Psoas muscle (tissue), 8 donors: ENCODE data around the gene MUC5B. TPM values are rescaled to one million over a fixed set of nuclear protein-coding genes. Genes with fewer than 3 reads are reported as not detected.

Experiments used
- ATAC-seq, 4 donors: fragments of 200-7000 bp; cut with Tn5 transposase; one replicate each; pipeline ENCODE4 v1.9.1; 2020; ENCODE audit warnings: moderate library complexity in 3 of 4, mild to moderate bottlenecking in 2 of 4
- DNase-seq, 2 donors: peaks; one replicate each; pipeline ENCODE4 v3.0.0-alpha.2; 2020
- H3K27ac ChIP-seq: fragments of 200-600 bp; one replicate; pipeline ENCODE4 v1.8.0; 2022
- H3K27me3 ChIP-seq, 3 donors: fragments of 200-600 bp in 1 of 3; one replicate each; pipeline versions ENCODE4 v1.6.1 to v1.8.0; 2013 to 2022; ENCODE audit warnings: low read length in 2 of 3, mild to moderate bottlenecking in 2 of 3, moderate library complexity in 1 of 3; ENCODE audit not compliant: insufficient read depth in 3 of 3
- H3K36me3 ChIP-seq, 2 donors: fragments of 200-600 bp in 1 of 2; one replicate each; pipeline versions ENCODE4 v1.6.1 to v1.8.0; 2013 to 2022; ENCODE audit warnings: low read depth in 1 of 2, mild to moderate bottlenecking in 1 of 2, moderate library complexity in 1 of 2; ENCODE audit not compliant: insufficient read depth in 1 of 2
- H3K4me1 ChIP-seq: fragments of 200-600 bp; one replicate; pipeline ENCODE4 v1.8.0; 2022
- H3K4me3 ChIP-seq: fragments of 200-600 bp; one replicate; pipeline ENCODE4 v1.8.0; 2022; ENCODE audit warnings: mild to moderate bottlenecking
- H3K9me3 ChIP-seq: fragments of 200-600 bp; one replicate; pipeline ENCODE4 v1.8.0; 2022
- WGBS, 3 donors: extraction: QIAGEN DNeasy Blood & Tissue Kit; methylation state at CpG; one replicate each; pipeline versions ENCODE4 v1.1.6 to v1.1.7; 2013; 5-methylcytosine and 5-hydroxymethylcytosine counted together
- intact Hi-C, 2 donors: fragments of 100-400 bp; cut with DNase I; formaldehyde crosslinking; loops; one replicate each; pipeline versions ENCODE4 v1.11.0 to v1.14.2; 2022
- polyA plus RNA-seq, 3 donors: library from polyadenylated mRNA; stranded (reverse); fragments of 200-250 nt; gene quantifications; one replicate each; pipeline ENCODE4 v1.2.3, GENCODE V29; 2013
- total RNA-seq, 4 donors: library from RNA; stranded (reverse); fragmentation: NEBNext Ultra II Directional in 2 of 4; extraction: Animal tissue kit (Norgen Biotek cat#: 25700) in 2 of 4; gene quantifications; one replicate each; pipeline versions ENCODE4 v1.2.1 to v1.2.4, GENCODE V29; 2021 to 2023
- TF ChIP-seq, protein P1 (sequence below): fragments of 200-600 bp; IDR thresholded peaks from one replicate; pipeline ENCODE4 v1.8.0; 2022; ENCODE audit warnings: antibody characterized with exemption
- donor health status: healthy with polysubstance abuse.
- donor health status: DM: no; HTN: no; CAD: no; lungs with moderate emphysema.
- donor health status: Bipolar disorder and iron deficiency.
- donor health status: healthy.
- donor health status: DM: yes; HTN: yes; CAD: no.
- donor health status: DM: no; HTN: no; CAD: no.
- donor health status: DM: no; HTN: no; CAD: no.
- donor health status: DM: yes; HTN: yes; CAD: no.

The MUC5B gene
- total and polyA plus RNA-seq, 7 donors: under 0.01 to 0.41 (median 0.11) TPM; not detected in 3

DNA sequence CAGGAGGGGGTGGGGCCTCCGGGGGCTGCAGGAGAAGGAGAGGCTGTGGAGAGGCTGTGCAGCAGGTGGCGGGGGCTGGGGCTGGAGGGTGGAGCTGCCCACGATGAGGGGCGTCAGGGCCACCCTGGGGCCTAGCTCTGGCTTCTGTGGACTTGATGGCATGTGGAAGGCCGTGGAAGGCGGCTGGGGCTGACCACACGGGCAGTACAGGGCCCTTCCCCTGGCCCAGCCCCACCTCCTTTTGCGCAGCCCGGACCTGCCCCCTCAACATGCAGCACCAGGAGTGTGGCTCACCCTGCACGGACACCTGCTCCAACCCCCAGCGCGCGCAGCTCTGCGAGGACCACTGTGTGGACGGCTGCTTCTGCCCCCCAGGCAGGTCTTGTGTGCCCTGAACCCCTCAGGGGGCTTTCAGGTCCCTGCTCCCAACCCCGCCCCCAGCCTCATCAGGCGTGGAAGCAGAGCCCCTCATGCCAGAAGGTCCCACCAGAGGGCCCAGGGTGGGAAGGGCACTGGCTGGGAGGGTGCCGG lies 6.1 kb downstream of the MUC5B start:
- intact Hi-C loops: no loop called here
- H3K4me3 ChIP-seq: no peak overlapping the region
- TF ChIP-seq, protein P1, sequence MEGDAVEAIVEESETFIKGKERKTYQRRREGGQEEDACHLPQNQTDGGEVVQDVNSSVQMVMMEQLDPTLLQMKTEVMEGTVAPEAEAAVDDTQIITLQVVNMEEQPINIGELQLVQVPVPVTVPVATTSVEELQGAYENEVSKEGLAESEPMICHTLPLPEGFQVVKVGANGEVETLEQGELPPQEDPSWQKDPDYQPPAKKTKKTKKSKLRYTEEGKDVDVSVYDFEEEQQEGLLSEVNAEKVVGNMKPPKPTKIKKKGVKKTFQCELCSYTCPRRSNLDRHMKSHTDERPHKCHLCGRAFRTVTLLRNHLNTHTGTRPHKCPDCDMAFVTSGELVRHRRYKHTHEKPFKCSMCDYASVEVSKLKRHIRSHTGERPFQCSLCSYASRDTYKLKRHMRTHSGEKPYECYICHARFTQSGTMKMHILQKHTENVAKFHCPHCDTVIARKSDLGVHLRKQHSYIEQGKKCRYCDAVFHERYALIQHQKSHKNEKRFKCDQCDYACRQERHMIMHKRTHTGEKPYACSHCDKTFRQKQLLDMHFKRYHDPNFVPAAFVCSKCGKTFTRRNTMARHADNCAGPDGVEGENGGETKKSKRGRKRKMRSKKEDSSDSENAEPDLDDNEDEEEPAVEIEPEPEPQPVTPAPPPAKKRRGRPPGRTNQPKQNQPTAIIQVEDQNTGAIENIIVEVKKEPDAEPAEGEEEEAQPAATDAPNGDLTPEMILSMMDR: no peak
- no peaks in the 10 kb centered on the region for H3K4me1 ChIP-seq
- no peaks in the 10 kb centered on the region for H3K36me3 ChIP-seq
- no peaks in the 10 kb centered on the region for H3K9me3 ChIP-seq
- WGBS, 3 donors: 64 to 68% (median 68%) methylated on average over 13 to 18 of the region's 18 CpGs
- H3K27me3 ChIP-seq: peaks cover 0 to 62% (median 6%) of the 10 kb centered on the region in 3 donors
- H3K27ac ChIP-seq: no peak overlapping the region
- no peak for ATAC-seq
- DNase-seq: peak in 1 of 2 donors; percentile 39

DNA sequence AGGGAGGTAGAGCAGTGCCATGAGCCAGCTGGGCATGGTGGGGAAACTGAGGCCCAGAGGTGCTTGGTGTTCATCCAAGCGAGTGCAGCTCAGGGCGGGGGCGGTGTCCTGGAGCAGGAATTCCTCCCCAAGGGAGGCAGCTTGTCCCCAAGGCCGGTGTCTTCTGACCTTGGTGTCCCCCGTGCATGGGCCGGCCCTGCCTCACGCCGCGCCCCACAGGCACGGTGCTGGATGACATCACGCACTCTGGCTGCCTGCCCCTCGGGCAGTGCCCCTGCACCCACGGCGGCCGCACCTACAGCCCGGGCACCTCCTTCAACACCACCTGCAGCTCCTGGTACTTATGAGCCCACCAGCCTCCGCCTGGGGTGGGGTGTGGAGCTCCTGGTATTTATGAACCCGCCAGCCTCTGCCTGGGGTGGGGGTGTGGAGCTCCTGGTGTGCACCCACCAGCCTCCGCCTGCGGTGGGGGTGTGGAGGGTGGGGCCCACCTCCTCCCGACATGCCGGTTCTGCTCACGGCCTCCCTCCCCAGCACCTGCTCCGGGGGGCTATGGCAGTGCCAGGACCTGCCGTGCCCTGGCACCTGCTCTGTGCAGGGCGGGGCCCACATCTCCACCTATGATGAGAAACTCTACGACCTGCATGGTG lies 6.7 kb downstream of the MUC5B start:
- DNase-seq (peak; percentile 7 to 23), ATAC-seq (no peak)
- intact Hi-C loops: no loop called here
- H3K4me3 ChIP-seq: no peak overlapping the region
- TF ChIP-seq, protein P1: no peak
- H3K27me3 ChIP-seq: peaks cover 0 to 57% (median 6%) of the 10 kb centered on the region in 3 donors
- 60 to 74% (median 71%) methylated on average over 26 to 27 of the region's 27 CpGs for WGBS, 3 donors
- H3K36me3 ChIP-seq: no peaks in the 10 kb centered on the region
- H3K9me3 ChIP-seq: no peaks in the 10 kb centered on the region
- no peak overlapping the region for H3K27ac ChIP-seq
- no peaks in the 10 kb centered on the region for H3K4me1 ChIP-seq

DNA sequence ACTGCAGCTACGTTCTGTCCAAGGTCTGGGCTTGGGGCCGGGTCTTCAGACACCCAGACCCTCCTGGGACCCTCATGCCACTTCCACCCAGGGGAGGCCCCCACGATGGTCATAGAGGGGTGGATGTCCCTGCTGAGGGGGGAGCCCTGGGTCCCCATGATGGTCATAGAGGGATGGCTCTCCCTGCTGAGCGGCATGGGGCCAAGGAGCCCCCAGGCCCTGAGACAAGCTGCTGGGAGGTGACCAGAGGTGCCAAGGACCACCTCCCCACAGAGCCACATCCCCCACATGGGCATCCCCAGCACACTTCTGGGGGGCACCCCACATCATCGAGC lies 7.2 kb downstream of the MUC5B start:
- peak; percentile 2 to 14 for DNase-seq
- peaks cover 0 to 52% (median 6%) of the 10 kb centered on the region in 3 donors for H3K27me3 ChIP-seq
- 76 to 84% (median 77%) methylated on average over 5 of the region's 5 CpGs for WGBS, 3 donors

DNA sequence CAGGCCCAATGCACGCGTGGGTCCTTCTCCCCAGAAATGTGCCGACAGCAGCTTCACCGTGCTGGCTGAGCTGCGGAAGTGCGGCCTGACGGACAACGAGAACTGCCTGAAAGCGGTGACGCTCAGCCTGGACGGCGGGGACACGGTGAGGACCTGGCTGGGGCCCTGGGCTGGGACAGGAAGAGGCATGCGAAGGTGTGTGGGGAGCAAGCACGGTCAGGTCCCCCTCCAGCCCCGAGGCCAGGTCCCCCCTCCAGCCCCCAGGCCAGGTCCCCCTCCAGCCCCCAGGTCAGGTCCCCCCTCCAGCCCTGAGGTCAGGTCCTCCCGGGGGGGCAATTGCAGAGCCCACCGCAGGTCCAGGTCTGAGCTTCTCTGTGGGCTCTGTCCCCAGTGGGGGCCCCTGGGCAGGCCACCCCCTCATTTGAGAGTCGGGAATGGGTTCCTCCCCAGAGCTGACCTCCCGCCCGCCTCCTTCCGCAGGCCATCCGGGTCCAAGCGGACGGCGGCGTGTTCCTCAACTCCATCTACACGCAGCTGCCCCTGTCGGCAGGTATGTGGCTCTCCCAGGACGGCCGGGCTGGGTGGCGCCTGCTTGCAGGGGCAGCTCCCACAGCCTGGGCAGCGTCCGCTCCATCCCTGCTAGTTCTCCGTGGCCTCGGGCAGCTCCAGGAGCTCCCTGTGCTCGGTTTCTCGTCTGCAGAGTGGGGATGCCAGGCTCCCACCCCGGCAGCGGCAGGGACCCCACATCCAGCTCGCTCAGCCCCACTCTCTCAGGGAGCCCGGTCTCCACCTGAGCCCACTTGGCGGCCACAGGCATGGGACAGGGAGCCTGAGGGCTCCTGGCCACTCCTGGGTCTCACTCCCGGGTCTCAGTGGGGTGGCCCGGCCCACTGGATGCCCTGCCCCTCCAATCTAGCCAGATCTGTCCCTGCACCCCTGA lies 7.9 kb downstream of the MUC5B start:
- WGBS, 3 donors: 68 to 70% (median 70%) methylated on average over 37 to 45 of the region's 45 CpGs
- H3K9me3 ChIP-seq: no peaks in the 10 kb centered on the region
- H3K4me3 ChIP-seq: no peak overlapping the region
- H3K27me3 ChIP-seq: peaks cover 0 to 49% (median 9%) of the 10 kb centered on the region in 3 donors
- H3K36me3 ChIP-seq: no peaks in the 10 kb centered on the region
- no peak for ATAC-seq
- DNase-seq: peak; percentile 15 to 48
- TF ChIP-seq, protein P1: no peak
- H3K4me1 ChIP-seq: no peaks in the 10 kb centered on the region
- H3K27ac ChIP-seq: no peak overlapping the region
- intact Hi-C loops: no loop called here

More for the DNA sequence above, 7.2 kb downstream of the MUC5B start:
- no peak overlapping the region for H3K27ac ChIP-seq
- H3K4me1 ChIP-seq: no peaks in the 10 kb centered on the region
- TF ChIP-seq, protein P1: no peak
- no peak for ATAC-seq
- intact Hi-C loops: no loop called here
- H3K36me3 ChIP-seq: no peaks in the 10 kb centered on the region
- H3K9me3 ChIP-seq: no peaks in the 10 kb centered on the region
- H3K4me3 ChIP-seq: no peak overlapping the region
